Hepatocyte (in vitro differentiated cells): Measurements from ENCODE around the gene FBXO38. TPM values are rescaled to one million over a fixed set of nuclear protein-coding genes. Genes with fewer than 3 reads are reported as not detected.

ENCODE experiments used
- DNase-seq: peaks from one replicate; pipeline ENCODE4 v3.0.0-alpha.2; 2016; ENCODE audit warnings: low spot score
- H2AFZ ChIP-seq: fragments of 200-600 bp; sonication (generic); 2 replicates; pipeline ENCODE4 v1.6.0; 2016; ENCODE audit warnings: antibody characterized with exemption, mild to moderate bottlenecking
- H3K27ac ChIP-seq: fragments of 200-600 bp; sonication (generic); 2 replicates; pipeline ENCODE4 v1.5.1; 2016; ENCODE audit warnings: mild to moderate bottlenecking
- H3K27me3 ChIP-seq: fragments of 200-600 bp; sonication (generic); 2 replicates; pipeline ENCODE4 v1.6.1; 2016
- H3K36me3 ChIP-seq: fragments of 200-600 bp; sonication (generic); replicated peaks from 2 replicates; pipeline ENCODE4 v1.5.1; 2016; ENCODE audit warnings: low read depth; ENCODE audit not compliant: insufficient read depth
- H3K4me1 ChIP-seq: fragments of 200-600 bp; sonication (generic); 2 replicates; pipeline ENCODE4 v1.5.1; 2016; ENCODE audit warnings: mild to moderate bottlenecking, moderate library complexity; ENCODE audit not compliant: insufficient read depth
- H3K4me2 ChIP-seq: fragments of 200-600 bp; sonication (generic); 2 replicates; pipeline ENCODE4 v1.6.0; 2016
- H3K4me3 ChIP-seq: fragments of 200-600 bp; sonication (generic); 2 replicates; pipeline ENCODE4 v1.5.1; 2016; ENCODE audit warnings: mild to moderate bottlenecking
- H3K79me2 ChIP-seq: fragments of 200-600 bp; sonication (generic); 2 replicates; pipeline ENCODE4 v1.6.0; 2017; ENCODE audit warnings: mild to moderate bottlenecking
- H3K9me2 ChIP-seq: fragments of 200-600 bp; sonication (generic); replicated peaks from 2 replicates; pipeline ENCODE4 v1.6.0; 2017; ENCODE audit warnings: mild to moderate bottlenecking; ENCODE audit not compliant: insufficient read depth
- H3K9me3 ChIP-seq: fragments of 200-600 bp; sonication (generic); 2 replicates; pipeline ENCODE4 v1.5.1; 2016; ENCODE audit warnings: low read depth, mild to moderate bottlenecking
- H4K20me1 ChIP-seq: fragments of 200-600 bp; sonication (generic); 2 replicates; pipeline ENCODE4 v1.6.0; 2016; ENCODE audit warnings: mild to moderate bottlenecking; ENCODE audit not compliant: insufficient read depth, poor library complexity, severe bottlenecking
- CTCF ChIP-seq: fragments of 200-600 bp; sonication (generic); IDR thresholded peaks from 2 replicates; pipeline ENCODE4 v1.5.1; 2016; ENCODE audit warnings: antibody characterized with exemption, mild to moderate bottlenecking; ENCODE audit not compliant: poor library complexity
- EZH2 ChIP-seq: fragments of 200-600 bp; sonication (generic); IDR thresholded peaks from 2 replicates; pipeline ENCODE4 v1.6.1; 2016; ENCODE audit warnings: antibody characterized with exemption, mild to moderate bottlenecking, borderline replicate concordance
- EZH2phosphoT487 ChIP-seq: fragments of 200-600 bp; sonication (generic); IDR thresholded peaks from one replicate; pipeline ENCODE4 v1.6.1; 2018; ENCODE audit warnings: antibody characterized with exemption, mild to moderate bottlenecking, low read depth, moderate library complexity; ENCODE audit not compliant: unreplicated experiment, severe bottlenecking
- WGBS: methylation state at CpG from one replicate; pipeline ENCODE4 v1.1.6; 2016; ENCODE audit warnings: low lambda C conversion rate; ENCODE audit errors: missing lambda C conversion rate; 5-methylcytosine and 5-hydroxymethylcytosine counted together
- polyA plus RNA-seq: library from polyadenylated mRNA; unstranded; fragments of >200 nt; fragmentation: Nextera tagmentation; extraction: Ambion mirVana; gene quantifications from 2 replicates; pipeline ENCODE4 v1.2.1, GENCODE V29; 2016
- total RNA-seq: library from RNA; depleted of rRNA; stranded (reverse); fragments of >200 nt; gene quantifications from 2 replicates; pipeline ENCODE4 v1.2.3, GENCODE V29; 2014

The FBXO38 gene
- total and polyA plus RNA-seq, 2 experiments from 2014 or later = 17.9 to 48.1 TPM

- H3K27me3 ChIP-seq = no peaks in the 10 kb centered on the region
- no peak overlapping the region for H3K4me3 ChIP-seq
- no peaks in the 10 kb centered on the region for H3K9me3 ChIP-seq
- H3K4me1 ChIP-seq = peaks cover 17% of the 10 kb centered on the region
- no peaks in the 10 kb centered on the region for H4K20me1 ChIP-seq
- no peak overlapping the region for H3K27ac ChIP-seq
- no peaks in the 10 kb centered on the region for H3K9me2 ChIP-seq
- no peak overlapping the region for H3K4me2 ChIP-seq
- H3K79me2 ChIP-seq = no peaks in the 10 kb centered on the region
- TF ChIP-seq EZH2 = no peak
- TF ChIP-seq CTCF = peak; percentile 82
- DNase-seq = peak; percentile 85
- 69% methylated on average over 3 of the region's 3 CpGs for WGBS
- H3K36me3 ChIP-seq = no peaks in the 10 kb centered on the region
- H2AFZ ChIP-seq = no peak overlapping the region
Measured at GRCh38 chr5:148374690-148375360, 8.9 kb upstream of the FBXO38 start.

- TF ChIP-seq EZH2phosphoT487 (no peak), EZH2 (no peak), CTCF (no peak)
Measured at GRCh38 chr5:148376198-148376597, 7.6 kb upstream of the FBXO38 start.

GRCh38 chr5:148378670-148379069 is 5.1 kb upstream of the FBXO38 start:
- peaks cover 3% of the 10 kb centered on the region for H3K79me2 ChIP-seq
- no peak overlapping the region for H3K27ac ChIP-seq
- no peaks in the 10 kb centered on the region for H3K9me2 ChIP-seq
- H4K20me1 ChIP-seq = no peaks in the 10 kb centered on the region
- H2AFZ ChIP-seq = no peak overlapping the region
- 93% methylated on average over 3 of the region's 3 CpGs for WGBS
- H3K9me3 ChIP-seq = no peaks in the 10 kb centered on the region
- H3K4me3 ChIP-seq = no peak overlapping the region
- no peaks in the 10 kb centered on the region for H3K36me3 ChIP-seq
- no peaks in the 10 kb centered on the region for H3K27me3 ChIP-seq
- no peak for DNase-seq
- TF ChIP-seq EZH2phosphoT487 (no peak), CTCF (no peak), EZH2 (no peak)
- H3K4me2 ChIP-seq = no peak overlapping the region
- H3K4me1 ChIP-seq = peaks cover 4% of the 10 kb centered on the region

More at GRCh38 chr5:148376198-148376597, 7.6 kb upstream of the FBXO38 start:
- H3K36me3 ChIP-seq = no peaks in the 10 kb centered on the region
- no peaks in the 10 kb centered on the region for H3K79me2 ChIP-seq
- WGBS = 78% methylated on average over 4 of the region's 4 CpGs
- H4K20me1 ChIP-seq = no peaks in the 10 kb centered on the region
- peaks cover 17% of the 10 kb centered on the region for H3K4me1 ChIP-seq
- no peak overlapping the region for H3K27ac ChIP-seq
- no peak overlapping the region for H2AFZ ChIP-seq
- H3K9me2 ChIP-seq = no peaks in the 10 kb centered on the region
- H3K4me2 ChIP-seq = no peak overlapping the region
- DNase-seq = no peak
- H3K9me3 ChIP-seq = no peaks in the 10 kb centered on the region
- H3K4me3 ChIP-seq = no peak overlapping the region
- H3K27me3 ChIP-seq = no peaks in the 10 kb centered on the region

GRCh38 chr5:148379340-148379739 is 4.4 kb upstream of the FBXO38 start:
- no peaks in the 10 kb centered on the region for H4K20me1 ChIP-seq
- no peaks in the 10 kb centered on the region for H3K27me3 ChIP-seq
- no peaks in the 10 kb centered on the region for H3K9me2 ChIP-seq
- H3K4me2 ChIP-seq = no peak overlapping the region
- H3K4me3 ChIP-seq = no peak overlapping the region
- peaks cover 7% of the 10 kb centered on the region for H3K79me2 ChIP-seq
- H3K27ac ChIP-seq = no peak overlapping the region
- DNase-seq = no peak
- H3K36me3 ChIP-seq = no peaks in the 10 kb centered on the region
- no peak overlapping the region for H2AFZ ChIP-seq
- TF ChIP-seq EZH2 (no peak), CTCF (no peak), EZH2phosphoT487 (no peak)
- peaks cover 2% of the 10 kb centered on the region for H3K4me1 ChIP-seq
- no peaks in the 10 kb centered on the region for H3K9me3 ChIP-seq
